Colonic mucosa (tissue), 4 donors: ENCODE measurements around the gene VWA1. TPM values are rescaled to one million over a fixed set of nuclear protein-coding genes. Genes with fewer than 3 reads are reported as not detected.

Source experiments
- DNase-seq: peaks from one replicate; pipeline ENCODE4 v3.0.0-alpha.2; 2020
- H3K27ac ChIP-seq: fragments of 200-600 bp; one replicate; pipeline ENCODE4 v1.8.0; 2021
- H3K27me3 ChIP-seq: fragments of 200-600 bp; one replicate; pipeline ENCODE4 v1.8.0; 2021
- H3K36me3 ChIP-seq: fragments of 200-600 bp; one replicate; pipeline ENCODE4 v1.8.0; 2021
- H3K4me1 ChIP-seq: fragments of 200-600 bp; one replicate; pipeline ENCODE4 v1.8.0; 2021; ENCODE audit warnings: mild to moderate bottlenecking
- H3K4me3 ChIP-seq: fragments of 200-600 bp; one replicate; pipeline ENCODE4 v1.8.0; 2021
- H3K9ac ChIP-seq, 2 donors: one replicate each; pipeline ENCODE4 v1.7.0; 2013; ENCODE audit warnings: control low read depth in 2 of 2, low read depth in 2 of 2, low read length in 2 of 2
- H3K9me3 ChIP-seq: fragments of 200-600 bp; one replicate; pipeline ENCODE4 v1.8.0; 2021
- CTCF ChIP-seq: fragments of 200-600 bp; IDR thresholded peaks from one replicate; pipeline ENCODE4 v1.8.0; 2022; ENCODE audit warnings: antibody characterized with exemption, mild to moderate bottlenecking
- intact Hi-C: fragments of 100-400 bp; cut with DNase I; formaldehyde crosslinking; loops from one replicate; pipeline ENCODE4 v1.14.1; 2022
- total RNA-seq, 2 donors: library from RNA; stranded (reverse); fragmentation: NEBNext Ultra II Directional in 1 of 2; extraction: Animal tissue kit (Norgen Biotek cat#: 25700) in 1 of 2; gene quantifications; one replicate each; pipeline ENCODE4 v1.2.1, GENCODE V29; 2021
- donor health status: healthy.
- donor health status: DM: no; HTN: no; CAD: no.
- donor health status: DM: no; HTN: no; CAD: no.

The VWA1 gene
- total RNA-seq, 2 donors from 2014 or later = 43.5 to 74.0 TPM

DNA sequence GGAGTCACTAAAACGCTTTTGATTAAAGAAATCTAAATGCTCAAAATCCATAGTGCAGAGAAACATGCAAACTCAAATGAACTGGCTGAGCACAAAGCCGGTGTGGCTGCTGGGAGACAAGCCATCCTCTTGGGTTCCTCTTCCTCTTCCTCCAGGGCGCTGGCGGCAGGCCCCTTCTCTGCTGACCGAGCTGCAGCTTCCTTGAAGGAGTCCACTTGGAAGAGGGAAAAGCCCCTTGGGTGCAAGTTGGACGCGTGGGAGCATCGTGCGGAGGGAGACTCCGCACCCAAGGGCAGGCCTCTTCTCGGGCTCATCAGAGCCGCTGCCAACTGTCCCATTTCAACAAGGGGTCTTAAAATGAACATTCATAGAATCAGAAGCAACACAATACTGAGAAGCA lies 44.3 kb upstream of the VWA1 start:
- Histone ChIP-seq H3K27me3 (no peaks in the 10 kb centered on the region), H3K27ac (no peak overlapping the region), H3K4me3 (no peak overlapping the region), H3K9ac (no peak overlapping the region), H3K36me3 (peaks cover 61% of the 10 kb centered on the region), H3K4me1 (no peaks in the 10 kb centered on the region), H3K9me3 (no peaks in the 10 kb centered on the region)
- TF ChIP-seq CTCF = no peak
- no peak for DNase-seq
- intact Hi-C loops = no loop called here

- peaks cover 49% of the 10 kb centered on the region for H3K36me3 ChIP-seq
- DNase-seq = no peak
- no peak overlapping the region for H3K9ac ChIP-seq
- H3K9me3 ChIP-seq = no peaks in the 10 kb centered on the region
- H3K27ac ChIP-seq = no peak overlapping the region
- TF ChIP-seq CTCF = no peak
- intact Hi-C loops = no loop called here
- H3K4me1 ChIP-seq = peaks cover 5% of the 10 kb centered on the region
- no peak overlapping the region for H3K4me3 ChIP-seq
- no peaks in the 10 kb centered on the region for H3K27me3 ChIP-seq
These were observed 42.5 kb upstream of the VWA1 start for GRCh38 chr1:1393014-1393413.

GRCh38 chr1:1393428-1393827 lies 42.1 kb upstream of the VWA1 start:
- H3K27me3 ChIP-seq = no peaks in the 10 kb centered on the region
- peaks cover 48% of the 10 kb centered on the region for H3K36me3 ChIP-seq
- H3K9me3 ChIP-seq = no peaks in the 10 kb centered on the region
- H3K4me3 ChIP-seq = no peak overlapping the region
- intact Hi-C loops = no loop called here
- no peak overlapping the region for H3K9ac ChIP-seq
- H3K4me1 ChIP-seq = peaks cover 7% of the 10 kb centered on the region
- TF ChIP-seq CTCF = no peak
- no peak overlapping the region for H3K27ac ChIP-seq
- no peak for DNase-seq

DNA sequence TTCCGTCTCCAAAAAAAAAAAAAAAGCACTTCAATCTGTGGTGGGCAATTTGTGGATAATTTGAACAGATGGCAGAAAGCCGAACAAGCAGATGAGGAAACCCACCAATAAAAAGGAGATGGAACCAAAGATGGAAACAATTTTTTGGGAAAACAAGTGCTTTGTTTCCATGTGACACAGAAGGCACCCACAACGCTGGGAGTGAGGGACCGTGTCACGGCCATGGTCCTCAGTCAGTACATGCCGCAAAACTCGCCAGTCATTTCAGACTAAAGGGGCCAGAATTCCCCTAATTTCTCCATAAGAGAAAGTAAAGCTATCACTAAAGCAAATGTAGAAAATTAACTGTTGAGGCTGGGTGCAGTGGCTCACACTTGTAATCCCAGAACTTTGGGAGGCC lies 41.4 kb upstream of the VWA1 start:
- Histone ChIP-seq H3K9me3 (no peaks in the 10 kb centered on the region), H3K36me3 (peaks cover 48% of the 10 kb centered on the region), H3K27ac (no peak overlapping the region), H3K9ac (no peak overlapping the region), H3K4me1 (peaks cover 7% of the 10 kb centered on the region), H3K4me3 (no peak overlapping the region), H3K27me3 (no peaks in the 10 kb centered on the region)
- TF ChIP-seq CTCF = no peak
- intact Hi-C loops = no loop called here
- no peak for DNase-seq

GRCh38 chr1:1395166-1395565 lies 40.3 kb upstream of the VWA1 start:
- Histone ChIP-seq H3K9ac (no peak overlapping the region), H3K36me3 (peaks cover 44% of the 10 kb centered on the region), H3K9me3 (no peaks in the 10 kb centered on the region), H3K27ac (no peak overlapping the region), H3K4me1 (peaks cover 7% of the 10 kb centered on the region), H3K27me3 (no peaks in the 10 kb centered on the region), H3K4me3 (no peak overlapping the region)
- intact Hi-C loops = no loop called here
- no peak for DNase-seq
- TF ChIP-seq CTCF = no peak
